HG02870 (cell line): ENCODE data around the gene UCN.
"Not testable (repeated sequence)": the region's sequence is repeated elsewhere in the genome, so short reads cannot be mapped to it uniquely, and the experiment has no call there.

Experiments
- ATAC-seq: cut with Tn5 transposase; IDR thresholded peaks from one replicate; pipeline ENCODE4 v1.9.1; 2021; ENCODE audit warnings: mild to moderate bottlenecking, moderate library complexity; ENCODE audit not compliant: unreplicated experiment

Gene UCN

GRCh38 chr2:27285481-27285880 is 22.8 kb downstream of the UCN start:
- ATAC-seq: no peak

- no peak for ATAC-seq
Observed at GRCh38 chr2:27284996-27285395, 23.2 kb downstream of the UCN start.

- ATAC-seq: no peak
Observed at GRCh38 chr2:27282892-27283291, 25.4 kb downstream of the UCN start.

- ATAC-seq: no peak
Observed at GRCh38 chr2:27281855-27282559, 26.2 kb downstream of the UCN start, which contains the start of gene TRIM54. Gene TRIM54, plus strand, starts transcription at chr2:27282429. Its CDS starts 303 bp downstream, at chr2:27282732.

- ATAC-seq: no peak
Observed at GRCh38 chr2:27281442-27281841, 26.8 kb downstream of the UCN start.

GRCh38 chr2:27280826-27281225 is 27.4 kb downstream of the UCN start:
- no peak for ATAC-seq

- ATAC-seq: no peak
Observed at GRCh38 chr2:27278010-27278409, 30.2 kb downstream of the UCN start.

GRCh38 chr2:27275211-27276150 is 32.8 kb downstream of the UCN start, which contains the start of gene DNAJC5G:
Gene DNAJC5G, plus strand, starts transcription at chr2:27275433. Its CDS starts 1,296 bp downstream, at chr2:27276729.
- ATAC-seq: no peak

GRCh38 chr2:27272537-27273522 is 35.4 kb downstream of the UCN start:
- ATAC-seq: not testable (repeated sequence)

GRCh38 chr2:27271631-27272340 is 36.5 kb downstream of the UCN start:
- no peak for ATAC-seq

GRCh38 chr2:27270670-27271069 is 37.6 kb downstream of the UCN start:
- no peak for ATAC-seq

- no peak for ATAC-seq
Observed at GRCh38 chr2:27270131-27270530, 38.1 kb downstream of the UCN start.

- ATAC-seq: not testable (repeated sequence)
Observed at GRCh38 chr2:27268296-27268695, 39.9 kb downstream of the UCN start.

- ATAC-seq: no peak
Observed at GRCh38 chr2:27265536-27265870, 42.7 kb downstream of the UCN start.

- ATAC-seq: no peak
Observed at GRCh38 chr2:27264753-27265535, 43.3 kb downstream of the UCN start.

- no peak for ATAC-seq
Observed at GRCh38 chr2:27264253-27264752, 43.9 kb downstream of the UCN start.

GRCh38 chr2:27263287-27264252 is 44.7 kb downstream of the UCN start:
- ATAC-seq: no peak
